Thyroid gland (tissue), 4 donors: ENCODE results near the gene RARG. TPM values are rescaled to one million over a fixed set of nuclear protein-coding genes. Genes with fewer than 3 reads are reported as not detected.

Experiments used
- DNase-seq, 2 donors: peaks; one replicate each; pipeline ENCODE4 v3.0.0-alpha.2; 2019
- H3K27ac ChIP-seq, 3 donors: fragments of 200-600 bp; sonication (generic); 1 replicate in 2 of 3; 2 replicates in 1 of 3; pipeline ENCODE4 v1.5.1; 2016 to 2019; ENCODE audit warnings: mild to moderate bottlenecking in 1 of 3, moderate library complexity in 1 of 3
- H3K27me3 ChIP-seq: fragments of 200-600 bp; sonication (generic); one replicate; pipeline ENCODE4 v1.5.1; 2019
- H3K36me3 ChIP-seq, 2 donors: fragments of 200-600 bp; sonication (generic); one replicate each; pipeline ENCODE4 v1.5.1; 2016 to 2019
- H3K4me1 ChIP-seq, 2 donors: fragments of 200-600 bp; sonication (generic); one replicate each; pipeline ENCODE4 v1.5.1; 2017 to 2019
- H3K4me3 ChIP-seq, 3 donors: fragments of 200-600 bp; sonication (generic); replicated peaks in 1 of 3; 1 replicate in 2 of 3; 2 replicates in 1 of 3; pipeline ENCODE4 v1.5.1; 2016; ENCODE audit warnings: mild to moderate bottlenecking in 1 of 3
- H3K9me3 ChIP-seq: fragments of 200-600 bp; sonication (generic); one replicate; pipeline ENCODE4 v1.5.1; 2017
- POLR2A ChIP-seq, 2 donors: fragments of 450-650 bp; IDR thresholded peaks; one replicate each; pipeline ENCODE4 v1.6.1; 2017; ENCODE audit warnings: antibody characterized with exemption in 2 of 2, mild to moderate bottlenecking in 2 of 2, moderate library complexity in 1 of 2
- WGBS, 2 donors: methylation state at CpG; one replicate each; pipeline ENCODE4 v1.1.5; 2017; 5-methylcytosine and 5-hydroxymethylcytosine counted together
- intact Hi-C: fragments of 100-400 bp; cut with DNase I; formaldehyde crosslinking; loops from one replicate; pipeline ENCODE4 v1.15.1; 2023
- total RNA-seq, 4 donors: library from RNA; depleted of rRNA; stranded (reverse); fragments of >200 nt; gene quantifications; one replicate each; pipeline ENCODE4 v1.2.3, GENCODE V29; 2016
- TF ChIP-seq, protein P1 (sequence below), 6 experiments: fragments of 200-600 bp in 3 of 6; fragments of 450-650 bp in 3 of 6; sonication (generic) in 3 of 6; IDR thresholded peaks; one replicate each; pipeline ENCODE4 v1.5.1; 2016 to 2019; ENCODE audit warnings: antibody characterized with exemption in 6 of 6, mild to moderate bottlenecking in 2 of 6, inconsistent platforms in 1 of 6, moderate library complexity in 1 of 6

RARG gene
- total RNA-seq, result 10 to 100 TPM; 13.6 to 27.7 (median 23.8) TPM

- H3K4me1 ChIP-seq, result peaks cover 32 to 46% of the 10 kb centered on the region in 2 donors
- 0% methylated on average over 12 to 20 of the region's 44 CpGs for WGBS, 2 donors
- TF ChIP-seq, protein P1, sequence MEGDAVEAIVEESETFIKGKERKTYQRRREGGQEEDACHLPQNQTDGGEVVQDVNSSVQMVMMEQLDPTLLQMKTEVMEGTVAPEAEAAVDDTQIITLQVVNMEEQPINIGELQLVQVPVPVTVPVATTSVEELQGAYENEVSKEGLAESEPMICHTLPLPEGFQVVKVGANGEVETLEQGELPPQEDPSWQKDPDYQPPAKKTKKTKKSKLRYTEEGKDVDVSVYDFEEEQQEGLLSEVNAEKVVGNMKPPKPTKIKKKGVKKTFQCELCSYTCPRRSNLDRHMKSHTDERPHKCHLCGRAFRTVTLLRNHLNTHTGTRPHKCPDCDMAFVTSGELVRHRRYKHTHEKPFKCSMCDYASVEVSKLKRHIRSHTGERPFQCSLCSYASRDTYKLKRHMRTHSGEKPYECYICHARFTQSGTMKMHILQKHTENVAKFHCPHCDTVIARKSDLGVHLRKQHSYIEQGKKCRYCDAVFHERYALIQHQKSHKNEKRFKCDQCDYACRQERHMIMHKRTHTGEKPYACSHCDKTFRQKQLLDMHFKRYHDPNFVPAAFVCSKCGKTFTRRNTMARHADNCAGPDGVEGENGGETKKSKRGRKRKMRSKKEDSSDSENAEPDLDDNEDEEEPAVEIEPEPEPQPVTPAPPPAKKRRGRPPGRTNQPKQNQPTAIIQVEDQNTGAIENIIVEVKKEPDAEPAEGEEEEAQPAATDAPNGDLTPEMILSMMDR (IDR thresholded peaks at IDR 0.05), result no peak
- peak in 1 of 2 donors; percentile 34 for TF ChIP-seq POLR2A (IDR thresholded peaks at IDR 0.05)
- peak within 1 kb of the TSS; percentile 83 to 91 (median 84) for H3K27ac ChIP-seq
- H3K27me3 ChIP-seq, result no peaks in the 10 kb centered on the region
- H3K9me3 ChIP-seq, result no peaks in the 10 kb centered on the region
- DNase-seq, result peak; percentile 88
- H3K36me3 ChIP-seq, result peaks cover 0 to 3% of the 10 kb centered on the region in 2 donors
- intact Hi-C loops, result no loop called here
- peak within 1 kb of the TSS; percentile 4 to 54 (median 53) for H3K4me3 ChIP-seq
Measured at GRCh38 chr12:53231921-53232645, at the start of gene RARG. TSS of gene RARG (minus strand) at chr12:53232209. CDS start at chr12:53227545, 4,664 bp downstream.

DNA sequence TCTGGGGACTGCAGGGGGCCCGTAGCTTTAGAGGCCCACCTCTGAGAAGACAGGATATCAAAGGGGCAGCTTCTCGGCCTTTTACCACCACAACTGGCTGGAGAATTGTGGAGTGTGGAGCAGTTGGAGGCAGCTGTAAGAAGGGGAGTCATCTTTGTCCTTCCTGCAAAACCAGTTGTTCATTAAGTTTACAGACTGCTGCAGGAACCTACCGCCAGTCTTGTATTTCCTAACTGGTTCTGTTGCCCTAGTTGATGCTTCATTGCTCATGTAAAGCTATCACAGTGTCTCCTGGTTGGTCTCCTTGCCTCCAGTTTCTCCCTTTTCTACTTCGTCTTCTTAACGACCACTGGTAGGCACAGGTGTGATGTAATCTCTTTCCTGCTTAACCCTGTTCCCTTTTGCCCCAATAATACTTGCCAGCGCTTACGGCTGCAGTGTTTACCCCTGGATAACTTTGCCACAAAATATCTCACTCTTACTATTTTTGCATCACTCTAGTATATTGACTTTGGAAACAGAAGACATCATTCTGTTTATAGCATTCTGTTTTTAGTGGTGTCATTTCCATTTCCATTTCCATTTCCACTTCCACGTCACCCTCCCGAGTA lies 48.0 kb upstream of the RARG start:
- no peak for DNase-seq
- H3K9me3 ChIP-seq, result no peaks in the 10 kb centered on the region
- TF ChIP-seq POLR2A (IDR thresholded peaks at IDR 0.05), result no peak
- TF ChIP-seq, protein P1 (IDR thresholded peaks at IDR 0.05), result no peak
- peaks cover 0 to 7% of the 10 kb centered on the region in 2 donors for H3K4me1 ChIP-seq
- H3K27me3 ChIP-seq, result no peaks in the 10 kb centered on the region
- H3K27ac ChIP-seq, result no peak overlapping the region
- no peak overlapping the region for H3K4me3 ChIP-seq
- no peaks in the 10 kb centered on the region for H3K36me3 ChIP-seq
- 84 to 85% methylated on average over 9 of the region's 9 CpGs for WGBS, 2 donors
- intact Hi-C loops, result no loop called here

DNA sequence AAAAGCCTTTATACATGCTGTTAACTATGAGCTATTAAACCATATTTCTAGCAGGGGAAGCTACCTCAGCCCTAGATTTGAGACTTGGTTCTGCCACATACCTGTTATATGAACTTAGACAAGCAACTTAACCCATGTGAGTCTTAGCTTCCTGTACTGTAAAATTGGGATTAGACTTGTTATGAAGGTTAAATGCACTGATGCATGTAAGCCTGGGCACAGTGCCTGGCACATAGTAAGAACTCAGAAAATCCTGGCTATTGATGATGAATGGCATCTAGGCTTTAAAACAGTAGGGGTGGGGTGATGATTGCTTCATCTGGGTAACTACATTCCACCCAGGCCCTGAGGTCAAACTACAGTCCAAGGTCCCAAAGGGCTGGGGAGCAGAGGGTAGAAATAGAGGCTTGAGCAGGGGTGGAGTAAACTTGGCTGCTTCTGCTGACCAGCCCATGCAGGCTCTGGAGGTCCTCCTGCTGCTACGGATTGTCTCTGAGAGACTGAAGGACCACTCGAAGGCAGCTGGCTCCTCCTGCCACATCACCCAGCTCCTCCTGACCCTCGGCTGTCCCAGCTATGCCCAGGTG lies 47.4 kb upstream of the RARG start:
- Histone ChIP-seq H3K27ac (no peak overlapping the region), H3K4me1 (peaks cover 0 to 7% of the 10 kb centered on the region in 2 donors), H3K36me3 (no peaks in the 10 kb centered on the region), H3K27me3 (no peaks in the 10 kb centered on the region), H3K4me3 (no peak overlapping the region), H3K9me3 (no peaks in the 10 kb centered on the region)
- intact Hi-C loops, result no loop called here
- DNase-seq, result no peak
- TF ChIP-seq POLR2A (IDR thresholded peaks at IDR 0.05), result no peak
- TF ChIP-seq, protein P1 (IDR thresholded peaks at IDR 0.05), result no peak
- 51 to 92% methylated on average over 2 to 3 of the region's 3 CpGs for WGBS, 2 donors

- intact Hi-C loops, result no loop called here
- WGBS, 2 donors, result 90 to 94% methylated on average over 8 to 9 of the region's 9 CpGs
- Histone ChIP-seq H3K9me3 (no peaks in the 10 kb centered on the region), H3K36me3 (no peaks in the 10 kb centered on the region), H3K4me1 (peaks cover 0 to 7% of the 10 kb centered on the region in 2 donors), H3K27ac (no peak overlapping the region), H3K27me3 (no peaks in the 10 kb centered on the region), H3K4me3 (no peak overlapping the region)
- no peak for TF ChIP-seq POLR2A (IDR thresholded peaks at IDR 0.05)
- TF ChIP-seq, protein P1 (IDR thresholded peaks at IDR 0.05), result no peak
- no peak for DNase-seq
Measured at GRCh38 chr12:53277981-53278380, 46.0 kb upstream of the RARG start.

- Histone ChIP-seq H3K4me3 (no peak overlapping the region), H3K36me3 (no peaks in the 10 kb centered on the region), H3K27me3 (no peaks in the 10 kb centered on the region), H3K9me3 (no peaks in the 10 kb centered on the region), H3K4me1 (peaks cover 0 to 7% of the 10 kb centered on the region in 2 donors), H3K27ac (no peak overlapping the region)
- 97 to 100% methylated on average over 4 to 11 of the region's 11 CpGs for WGBS, 2 donors
- DNase-seq, result no peak
- TF ChIP-seq, protein P1 (IDR thresholded peaks at IDR 0.05), result no peak
- no peak for TF ChIP-seq POLR2A (IDR thresholded peaks at IDR 0.05)
- intact Hi-C loops, result no loop called here
Measured at GRCh38 chr12:53276511-53276910, 44.5 kb upstream of the RARG start.
